ENCODE data around the gene NDUFS8.
A peak's percentile ranks its signal among the peaks of the same experiment; 100 is the strongest.

NDUFS8 gene

DNA sequence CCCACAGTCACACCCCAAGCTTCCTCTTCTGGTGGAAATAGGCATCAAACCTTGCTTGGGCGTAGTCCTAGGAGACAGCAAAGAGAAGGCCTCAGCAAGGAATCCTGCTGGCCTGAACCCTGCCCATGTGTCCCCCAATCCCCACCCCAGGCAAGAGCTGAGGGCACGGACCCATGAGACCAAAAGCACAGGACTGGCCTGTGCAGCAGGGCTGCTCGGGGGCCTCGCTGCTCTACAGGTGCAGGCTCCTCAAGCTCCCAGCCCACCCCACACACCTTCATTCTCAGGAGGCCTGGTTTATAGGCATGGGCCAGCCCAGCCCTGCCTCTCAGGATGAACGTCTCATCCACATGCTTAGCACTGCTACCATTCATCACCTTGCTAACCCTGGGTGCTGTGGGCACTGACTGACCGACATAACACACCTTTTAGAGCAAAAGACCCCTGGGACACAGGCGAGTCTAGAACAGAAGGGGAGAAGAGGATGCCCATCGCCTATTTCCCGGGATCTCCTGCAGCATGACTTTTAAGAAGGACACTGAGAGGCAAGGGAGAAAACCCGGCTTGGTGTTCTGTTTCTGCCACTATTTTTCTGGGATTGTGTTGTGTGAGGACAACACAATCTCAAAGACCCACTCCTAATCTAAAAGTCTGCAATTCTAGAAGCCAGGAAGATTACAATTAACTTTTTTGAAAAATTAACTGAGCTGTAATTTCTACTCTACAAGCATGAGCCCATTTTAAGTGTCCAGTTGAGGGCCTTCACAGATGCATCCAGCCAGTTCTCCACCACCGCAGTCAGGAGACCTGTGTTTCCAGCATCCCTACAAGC lies 23.7 kb downstream of the NDUFS8 start:
- Histone ChIP-seq H2BK15ac (ENCODE audit: low read depth, poor library complexity, severe bottlenecking) (no peak overlapping the region), H3K4me3 (ENCODE audit: insufficient read depth in 1 of 2, low read depth in 1 of 2, low read length in 2 of 2) (no peak overlapping the region), H3K79me1 (replicated peaks; ENCODE audit: low read length, poor library complexity, severe bottlenecking) (peaks cover 5% of the 10 kb centered on the region), H3K4ac (ENCODE audit: low read depth in 1 of 2, low read length in 2 of 2) (no peak overlapping the region), H2BK120ac (ENCODE audit: low read depth, low read length) (no peak overlapping the region), H2AFZ (ENCODE audit: low read depth, low read length) (no peak overlapping the region), H2AK5ac (ENCODE audit: low read length, severe bottlenecking) (no peak overlapping the region), H3K18ac (ENCODE audit: low read depth in 1 of 2, low read length in 2 of 2) (no peak overlapping the region), H3K27me3 (ENCODE audit: control insufficient read depth in 1 of 2, insufficient read depth in 1 of 2, low read length in 2 of 2) (no peaks in the 10 kb centered on the region), H4K8ac (ENCODE audit: low read length) (no peak overlapping the region), H4K91ac (ENCODE audit: low read length) (no peak overlapping the region), H2BK5ac (ENCODE audit: low read depth, low read length, poor library complexity, severe bottlenecking) (no peak overlapping the region), H3K23ac (ENCODE audit: low read length in 2 of 2) (no peak overlapping the region), H3K4me1 (ENCODE audit: control insufficient read depth, insufficient read depth, low read depth, low read length) (peaks cover 39% of the 10 kb centered on the region), H3K9ac (ENCODE audit: low read length) (no peak overlapping the region), H3K36me3 (ENCODE audit: control insufficient read depth in 1 of 2, insufficient read depth in 2 of 2, low read depth in 1 of 2, low read length in 2 of 2) (peaks cover 48 to 62% of the 10 kb centered on the region in 2 experiments), H3K27ac (ENCODE audit: low read length, poor library complexity, severe bottlenecking) (no peak overlapping the region), H3K4me2 (ENCODE audit: low read length, poor library complexity, severe bottlenecking) (no peak overlapping the region), H3K9me3 (ENCODE audit: control insufficient read depth, low read length) (no peaks in the 10 kb centered on the region), H2BK12ac (ENCODE audit: low read length in 2 of 2) (no peak overlapping the region), H3K14ac (ENCODE audit: low read length in 2 of 2) (peak overlapping the region in 1 of 2 experiments; percentile 45)
- no peak for DNase-seq
- 87% methylated on average over 10 of the region's 11 CpGs for WGBS

DNA sequence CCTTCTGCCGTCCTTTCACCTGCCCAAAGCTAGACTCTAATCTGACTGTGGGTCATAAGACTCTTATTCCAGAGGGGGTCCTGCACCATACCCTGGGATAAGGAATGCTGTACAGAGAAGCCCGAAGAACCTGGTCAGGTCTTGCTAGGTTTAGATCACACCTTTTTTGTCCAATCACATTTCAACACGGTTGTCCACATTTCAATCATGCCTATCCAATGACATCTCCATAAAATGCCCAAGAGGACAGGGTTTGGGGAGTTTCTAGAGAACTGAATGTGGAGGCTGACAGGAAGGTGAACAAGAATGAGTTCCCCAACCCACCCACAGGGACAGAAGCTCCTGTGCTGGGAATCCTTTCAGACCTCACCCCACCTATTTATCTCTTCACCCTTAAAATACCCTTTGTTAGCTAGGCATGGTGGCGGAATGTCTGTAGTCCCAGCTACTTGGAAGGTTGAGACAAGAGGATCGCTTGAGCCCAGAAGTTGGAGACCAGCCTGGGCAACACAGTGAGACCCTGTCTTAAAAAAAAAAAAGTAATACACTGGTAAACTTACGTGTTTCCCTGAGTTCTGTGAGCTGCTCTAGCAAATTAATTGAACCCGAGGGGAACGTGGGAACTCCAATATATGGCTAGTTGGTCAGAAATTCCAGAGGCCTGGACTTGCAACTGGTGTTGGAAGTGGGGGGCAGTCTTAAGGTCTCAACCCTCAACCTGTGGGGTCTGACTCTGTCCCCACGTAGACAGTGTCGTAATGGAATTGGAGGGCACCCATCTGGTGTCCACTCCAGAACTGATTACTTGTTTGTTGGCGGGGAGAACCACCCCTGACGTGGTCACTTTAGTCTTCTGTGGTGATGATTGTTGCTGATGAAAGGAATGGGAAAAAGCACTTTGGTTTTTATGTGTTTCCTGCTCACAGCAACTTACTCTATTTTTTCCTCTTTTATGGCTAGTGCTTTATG lies 26.1 kb downstream of the NDUFS8 start:
- no peak overlapping the region for H2BK15ac ChIP-seq (ENCODE audit: low read depth, poor library complexity, severe bottlenecking)
- no peak overlapping the region for H3K4me3 ChIP-seq (ENCODE audit: insufficient read depth in 1 of 2, low read depth in 1 of 2, low read length in 2 of 2)
- no peak overlapping the region for H3K18ac ChIP-seq (ENCODE audit: low read depth in 1 of 2, low read length in 2 of 2)
- H2BK12ac ChIP-seq (ENCODE audit: low read length in 2 of 2) = no peak overlapping the region
- no peak overlapping the region for H3K4ac ChIP-seq (ENCODE audit: low read depth in 1 of 2, low read length in 2 of 2)
- no peak overlapping the region for H3K23ac ChIP-seq (ENCODE audit: low read length in 2 of 2)
- H3K36me3 ChIP-seq (ENCODE audit: control insufficient read depth in 1 of 2, insufficient read depth in 2 of 2, low read depth in 1 of 2, low read length in 2 of 2) = peaks cover 27 to 55% of the 10 kb centered on the region in 2 experiments
- no peak overlapping the region for H3K27ac ChIP-seq (ENCODE audit: low read length, poor library complexity, severe bottlenecking)
- H3K79me1 ChIP-seq (replicated peaks; ENCODE audit: low read length, poor library complexity, severe bottlenecking) = peaks cover 2% of the 10 kb centered on the region
- H2BK120ac ChIP-seq (ENCODE audit: low read depth, low read length) = no peak overlapping the region
- H2AFZ ChIP-seq (ENCODE audit: low read depth, low read length) = no peak overlapping the region
- no peaks in the 10 kb centered on the region for H3K9me3 ChIP-seq (ENCODE audit: control insufficient read depth, low read length)
- H3K4me1 ChIP-seq (ENCODE audit: control insufficient read depth, insufficient read depth, low read depth, low read length) = peaks cover 16% of the 10 kb centered on the region
- H3K4me2 ChIP-seq (ENCODE audit: low read length, poor library complexity, severe bottlenecking) = no peak overlapping the region
- WGBS = 96% methylated on average over 10 of the region's 12 CpGs
- H3K27me3 ChIP-seq (ENCODE audit: control insufficient read depth in 1 of 2, insufficient read depth in 1 of 2, low read length in 2 of 2) = no peaks in the 10 kb centered on the region
- no peak overlapping the region for H4K91ac ChIP-seq (ENCODE audit: low read length)
- H3K9ac ChIP-seq (ENCODE audit: low read length) = no peak overlapping the region
- H3K14ac ChIP-seq (ENCODE audit: low read length in 2 of 2) = no peak overlapping the region
- H2AK5ac ChIP-seq (ENCODE audit: low read length, severe bottlenecking) = no peak overlapping the region
- DNase-seq = no peak
- H4K8ac ChIP-seq (ENCODE audit: low read length) = no peak overlapping the region
- no peak overlapping the region for H2BK5ac ChIP-seq (ENCODE audit: low read depth, low read length, poor library complexity, severe bottlenecking)

DNA sequence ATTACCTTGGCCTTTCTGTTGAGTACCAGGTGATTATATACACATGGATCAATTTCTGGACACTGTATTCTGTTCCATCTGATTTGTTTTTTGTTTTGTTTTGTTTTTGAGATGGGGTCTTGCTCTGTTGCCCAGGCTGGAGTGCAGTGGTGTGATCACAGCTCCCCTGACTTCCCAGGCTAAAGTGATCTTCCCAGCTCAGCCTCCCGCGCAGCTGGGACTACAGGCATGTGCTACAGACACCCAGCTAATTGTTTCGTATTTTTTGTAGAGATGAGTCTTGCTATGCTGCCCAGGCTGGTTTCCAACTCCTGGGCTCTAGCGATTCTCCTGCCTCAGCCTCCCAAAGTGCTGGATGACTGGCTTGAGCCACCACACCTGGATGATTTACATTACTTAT lies 27.3 kb downstream of the NDUFS8 start:
- 100% methylated on average over 4 of the region's 4 CpGs for WGBS
- no peak overlapping the region for H3K18ac ChIP-seq (ENCODE audit: low read depth in 1 of 2, low read length in 2 of 2)
- H2BK12ac ChIP-seq (ENCODE audit: low read length in 2 of 2) = no peak overlapping the region
- H4K91ac ChIP-seq (ENCODE audit: low read length) = no peak overlapping the region
- no peak overlapping the region for H3K27ac ChIP-seq (ENCODE audit: low read length, poor library complexity, severe bottlenecking)
- no peak overlapping the region for H2BK5ac ChIP-seq (ENCODE audit: low read depth, low read length, poor library complexity, severe bottlenecking)
- H2BK15ac ChIP-seq (ENCODE audit: low read depth, poor library complexity, severe bottlenecking) = no peak overlapping the region
- peaks cover 7% of the 10 kb centered on the region for H3K4me1 ChIP-seq (ENCODE audit: control insufficient read depth, insufficient read depth, low read depth, low read length)
- no peak overlapping the region for H2AK5ac ChIP-seq (ENCODE audit: low read length, severe bottlenecking)
- peaks cover 25 to 56% of the 10 kb centered on the region in 2 experiments for H3K36me3 ChIP-seq (ENCODE audit: control insufficient read depth in 1 of 2, insufficient read depth in 2 of 2, low read depth in 1 of 2, low read length in 2 of 2)
- no peak overlapping the region for H2AFZ ChIP-seq (ENCODE audit: low read depth, low read length)
- DNase-seq = no peak
- no peak overlapping the region for H3K9ac ChIP-seq (ENCODE audit: low read length)
- H4K8ac ChIP-seq (ENCODE audit: low read length) = no peak overlapping the region
- H3K14ac ChIP-seq (ENCODE audit: low read length in 2 of 2) = no peak overlapping the region
- peaks cover 1% of the 10 kb centered on the region for H3K79me1 ChIP-seq (replicated peaks; ENCODE audit: low read length, poor library complexity, severe bottlenecking)
- no peaks in the 10 kb centered on the region for H3K27me3 ChIP-seq (ENCODE audit: control insufficient read depth in 1 of 2, insufficient read depth in 1 of 2, low read length in 2 of 2)
- no peak overlapping the region for H3K4ac ChIP-seq (ENCODE audit: low read depth in 1 of 2, low read length in 2 of 2)
- no peak overlapping the region for H3K23ac ChIP-seq (ENCODE audit: low read length in 2 of 2)
- no peak overlapping the region for H3K4me2 ChIP-seq (ENCODE audit: low read length, poor library complexity, severe bottlenecking)
- no peak overlapping the region for H3K4me3 ChIP-seq (ENCODE audit: insufficient read depth in 1 of 2, low read depth in 1 of 2, low read length in 2 of 2)
- no peak overlapping the region for H2BK120ac ChIP-seq (ENCODE audit: low read depth, low read length)
- no peaks in the 10 kb centered on the region for H3K9me3 ChIP-seq (ENCODE audit: control insufficient read depth, low read length)

DNA sequence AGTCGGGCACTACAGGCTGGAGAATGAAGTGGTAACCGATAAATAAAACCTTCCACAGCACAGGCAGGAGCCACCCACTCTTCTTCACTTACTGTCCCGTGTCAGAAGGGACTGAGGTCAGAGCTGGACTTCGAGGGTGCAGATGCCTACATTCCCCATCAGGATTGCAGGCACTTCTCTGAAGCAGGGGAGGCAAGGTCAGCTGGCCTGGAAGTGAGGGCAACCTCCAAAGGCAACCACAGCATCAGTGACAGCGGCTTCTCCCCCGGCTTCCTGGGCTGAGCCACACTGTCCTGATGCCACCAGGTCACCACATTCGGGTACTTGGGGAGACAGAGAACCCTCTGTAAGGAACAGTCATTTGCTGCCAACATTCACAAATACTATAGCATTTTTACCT lies 31.0 kb downstream of the NDUFS8 start:
- peaks cover 29 to 80% of the 10 kb centered on the region in 2 experiments for H3K36me3 ChIP-seq (ENCODE audit: control insufficient read depth in 1 of 2, insufficient read depth in 2 of 2, low read depth in 1 of 2, low read length in 2 of 2)
- H4K8ac ChIP-seq (ENCODE audit: low read length) = no peak overlapping the region
- H4K91ac ChIP-seq (ENCODE audit: low read length) = no peak overlapping the region
- DNase-seq = no peak
- 97% methylated on average over 7 of the region's 7 CpGs for WGBS
- no peaks in the 10 kb centered on the region for H3K27me3 ChIP-seq (ENCODE audit: control insufficient read depth in 1 of 2, insufficient read depth in 1 of 2, low read length in 2 of 2)
- H2BK5ac ChIP-seq (ENCODE audit: low read depth, low read length, poor library complexity, severe bottlenecking) = no peak overlapping the region
- H2BK15ac ChIP-seq (ENCODE audit: low read depth, poor library complexity, severe bottlenecking) = no peak overlapping the region
- no peak overlapping the region for H2BK120ac ChIP-seq (ENCODE audit: low read depth, low read length)
- H3K4me3 ChIP-seq (ENCODE audit: insufficient read depth in 1 of 2, low read depth in 1 of 2, low read length in 2 of 2) = no peak overlapping the region
- H3K23ac ChIP-seq (ENCODE audit: low read length in 2 of 2) = no peak overlapping the region
- H3K9me3 ChIP-seq (ENCODE audit: control insufficient read depth, low read length) = no peaks in the 10 kb centered on the region
- H3K4me2 ChIP-seq (ENCODE audit: low read length, poor library complexity, severe bottlenecking) = no peak overlapping the region
- H2AK5ac ChIP-seq (ENCODE audit: low read length, severe bottlenecking) = no peak overlapping the region
- H2AFZ ChIP-seq (ENCODE audit: low read depth, low read length) = no peak overlapping the region
- no peak overlapping the region for H3K14ac ChIP-seq (ENCODE audit: low read length in 2 of 2)
- no peak overlapping the region for H3K18ac ChIP-seq (ENCODE audit: low read depth in 1 of 2, low read length in 2 of 2)
- no peak overlapping the region for H3K4ac ChIP-seq (ENCODE audit: low read depth in 1 of 2, low read length in 2 of 2)
- H3K27ac ChIP-seq (ENCODE audit: low read length, poor library complexity, severe bottlenecking) = no peak overlapping the region
- H3K4me1 ChIP-seq (ENCODE audit: control insufficient read depth, insufficient read depth, low read depth, low read length) = peaks cover under 1% of the 10 kb centered on the region
- no peak overlapping the region for H2BK12ac ChIP-seq (ENCODE audit: low read length in 2 of 2)
- no peak overlapping the region for H3K9ac ChIP-seq (ENCODE audit: low read length)
- H3K79me1 ChIP-seq (replicated peaks; ENCODE audit: low read length, poor library complexity, severe bottlenecking) = peaks cover 1% of the 10 kb centered on the region

Data from mesenchymal stem cell (in vitro differentiated cells and primary cell).